Urinary bladder (tissue), 4 donors: ENCODE results near the gene BAZ2A. TPM values are rescaled to one million over a fixed set of nuclear protein-coding genes. Genes with fewer than 3 reads are reported as not detected.

Source experiments
- DNase-seq: peaks from one replicate; pipeline ENCODE4 v3.0.0-alpha.2; 2015; ENCODE audit errors: extremely low spot score
- H3K27ac ChIP-seq: one replicate; pipeline ENCODE4 v1.5.1; 2013; ENCODE audit warnings: low read depth, mild to moderate bottlenecking, moderate library complexity
- H3K36me3 ChIP-seq: one replicate; pipeline ENCODE4 v1.6.1; 2013; ENCODE audit warnings: mild to moderate bottlenecking, moderate library complexity; ENCODE audit not compliant: insufficient read depth
- H3K4me1 ChIP-seq: one replicate; pipeline ENCODE4 v1.6.1; 2013; ENCODE audit warnings: mild to moderate bottlenecking, moderate library complexity; ENCODE audit not compliant: insufficient read depth
- H3K4me3 ChIP-seq: one replicate; pipeline ENCODE4 v1.5.1; 2013; ENCODE audit warnings: low read depth, low read length
- WGBS: extraction: QIAGEN DNeasy Blood & Tissue Kit; methylation state at CpG from one replicate; pipeline ENCODE4 v1.1.7; 2013; 5-methylcytosine and 5-hydroxymethylcytosine counted together
- polyA plus RNA-seq: library from polyadenylated mRNA; stranded (reverse); fragments of 200-250 nt; gene quantifications from one replicate; pipeline ENCODE4 v1.2.3, GENCODE V29; 2013
- total RNA-seq: library from RNA; depleted of rRNA; stranded (reverse); fragments of >200 nt; gene quantifications from one replicate; pipeline ENCODE4 v1.2.3, GENCODE V29; 2014
- donor health status: healthy with polysubstance abuse.
- donor health status: healthy.

Gene BAZ2A
- total and polyA plus RNA-seq, 2 donors = 27.4 to 30.9 TPM

DNA sequence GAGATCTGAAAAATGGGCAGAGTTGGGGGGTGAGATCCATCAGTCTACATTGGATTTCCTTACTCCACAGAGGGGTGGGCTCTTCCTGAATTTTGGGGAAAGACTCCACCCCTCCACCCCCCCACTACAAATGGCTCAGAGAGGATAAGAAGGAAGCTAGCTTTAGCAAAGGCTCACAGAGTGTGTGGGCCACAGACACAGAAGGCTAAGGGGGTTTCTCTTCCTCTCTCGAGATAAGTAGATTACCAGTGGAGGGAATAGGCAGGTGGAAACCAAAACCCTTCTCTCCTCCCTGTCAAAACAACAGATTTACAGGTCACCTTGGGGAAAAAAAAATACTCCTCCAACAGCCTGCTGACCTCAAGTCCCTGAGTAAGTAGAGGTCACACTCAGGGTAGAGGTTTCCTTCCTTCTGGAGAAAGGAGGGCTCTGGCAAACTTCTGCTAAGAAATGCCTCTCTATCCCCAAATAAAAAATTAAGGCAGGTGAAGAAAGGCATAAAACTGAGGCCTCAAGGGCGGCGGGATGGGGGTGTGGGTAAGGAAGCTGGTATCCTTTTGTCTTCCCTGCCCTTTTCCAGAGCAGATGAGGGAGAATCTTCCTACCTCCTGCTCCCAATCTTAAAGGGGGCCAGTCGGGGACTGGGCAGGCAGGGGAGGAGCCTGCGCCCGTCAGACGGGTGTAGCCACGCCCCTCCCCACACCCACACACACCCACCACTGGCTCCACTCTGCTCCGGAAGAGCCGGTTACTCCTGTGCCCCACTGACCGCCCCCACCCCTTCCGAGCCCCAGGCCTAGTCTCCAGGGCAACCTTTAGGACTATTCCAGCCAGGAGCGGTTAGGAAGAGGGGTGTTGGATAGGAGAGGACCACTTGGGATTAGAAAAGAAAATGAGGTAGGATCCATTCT is 1.9 kb upstream of the BAZ2A start:
- 6% methylated on average over 13 of the region's 13 CpGs for WGBS
- Histone ChIP-seq H3K36me3 (no peaks in the 10 kb centered on the region), H3K4me3 (peak overlapping the region; percentile 19), H3K4me1 (no peaks in the 10 kb centered on the region), H3K27ac (peak overlapping the region; percentile 42)
- DNase-seq = no peak

DNA sequence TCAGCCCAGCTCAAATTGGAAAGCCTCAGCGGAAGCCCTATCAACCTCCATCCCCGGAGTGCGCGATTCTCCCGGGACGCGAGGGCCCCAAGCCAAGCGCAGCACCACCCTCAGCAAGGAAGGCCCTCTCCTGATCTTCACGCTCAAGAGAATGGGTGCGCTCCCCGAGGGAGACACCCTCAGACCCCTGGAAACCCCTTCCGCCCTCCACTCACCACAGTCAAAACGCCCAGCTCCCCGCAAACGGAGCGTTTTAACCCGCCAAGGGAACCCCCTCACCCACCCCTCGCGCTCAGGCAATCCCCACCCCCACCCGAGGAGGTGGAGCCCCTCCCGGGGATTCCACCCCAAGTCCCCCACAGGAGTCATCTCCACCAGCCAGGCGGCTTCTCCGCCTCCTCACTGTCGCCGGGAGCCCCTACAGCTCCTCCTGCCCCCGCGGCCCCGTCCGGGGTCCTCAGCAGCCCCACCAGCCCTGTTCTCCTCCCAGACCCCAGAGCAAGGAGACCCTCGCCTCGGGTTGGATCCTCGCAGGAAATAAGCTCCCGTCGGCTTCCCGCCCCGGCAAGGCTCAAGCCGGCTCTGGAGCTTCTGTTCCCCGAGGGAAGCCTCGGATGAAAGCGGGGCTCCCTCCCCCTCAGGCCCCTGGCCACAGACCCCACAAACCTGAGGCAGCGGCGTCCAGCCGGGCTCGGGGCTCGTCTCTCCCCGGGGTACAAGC is 507 bp downstream of the BAZ2A start:
- under 1% methylated on average over 46 of the region's 46 CpGs for WGBS
- no peak for DNase-seq
- H3K27ac ChIP-seq = peak overlapping the region; percentile 88
- no peaks in the 10 kb centered on the region for H3K36me3 ChIP-seq
- H3K4me1 ChIP-seq = no peaks in the 10 kb centered on the region
- H3K4me3 ChIP-seq = peak overlapping the region; percentile 100

DNA sequence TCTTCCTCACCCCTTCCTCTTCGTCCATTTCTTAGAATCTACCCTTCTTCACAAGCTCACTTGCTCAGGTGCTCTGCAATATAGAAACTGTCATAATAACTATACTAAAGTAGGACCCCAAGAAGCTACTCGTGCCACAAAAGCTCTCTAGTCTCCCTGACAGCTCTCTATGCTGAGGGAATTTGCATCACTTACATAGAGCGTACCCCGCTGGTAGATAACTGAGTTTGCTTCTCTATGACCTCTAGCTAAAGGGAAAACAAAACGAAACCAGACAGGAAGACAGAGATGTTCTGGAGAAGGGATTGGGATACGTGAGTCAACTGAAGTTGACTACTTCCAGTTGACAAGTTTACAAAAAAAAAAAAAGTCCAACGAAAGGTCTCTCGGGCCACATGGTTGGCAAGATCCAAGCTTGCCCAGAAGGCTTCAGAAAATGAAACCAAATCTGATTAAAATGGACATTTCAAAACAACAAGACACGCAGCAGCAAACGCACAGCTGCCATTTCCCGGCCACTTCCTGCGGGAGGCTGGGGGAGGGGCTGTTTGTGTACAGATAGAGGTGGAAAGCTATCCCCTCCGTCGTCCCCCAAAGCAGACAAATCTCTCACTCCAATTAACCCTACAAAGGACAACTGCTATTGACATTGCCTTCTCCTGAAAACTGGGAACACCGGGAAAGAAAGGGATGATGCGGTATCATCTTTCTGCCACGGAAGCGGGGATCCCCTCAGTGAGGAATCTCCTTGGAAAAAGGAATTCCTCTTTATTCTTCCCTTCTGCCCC is 1.3 kb downstream of the BAZ2A start:
- peak overlapping the region; percentile 88 for H3K27ac ChIP-seq
- H3K36me3 ChIP-seq = no peaks in the 10 kb centered on the region
- H3K4me1 ChIP-seq = no peaks in the 10 kb centered on the region
- peak overlapping the region; percentile 100 for H3K4me3 ChIP-seq
- DNase-seq = no peak
- under 1% methylated on average over 18 of the region's 18 CpGs for WGBS

DNA sequence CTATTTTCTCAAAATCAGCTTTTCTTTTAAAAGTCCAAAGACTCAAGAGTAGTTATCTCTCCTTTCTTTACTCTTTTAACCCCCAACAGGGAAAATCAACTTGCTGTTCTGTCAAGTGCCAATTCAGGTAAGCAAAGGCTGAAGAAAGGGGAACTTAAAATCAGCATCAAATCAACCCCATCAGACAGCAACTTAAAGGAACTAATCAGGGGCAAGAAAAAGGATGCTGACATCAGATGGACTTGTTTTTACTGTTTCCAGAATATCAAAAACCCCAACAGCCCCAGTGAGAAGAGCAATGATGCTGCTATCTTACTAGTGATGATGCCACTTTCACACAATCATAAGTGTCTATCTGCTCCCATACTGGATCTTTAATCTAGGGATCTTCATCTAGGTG is 3.4 kb downstream of the BAZ2A start:
- DNase-seq = no peak
- H3K4me1 ChIP-seq = no peaks in the 10 kb centered on the region
- no peak overlapping the region for H3K27ac ChIP-seq
- no peaks in the 10 kb centered on the region for H3K36me3 ChIP-seq
- no peak overlapping the region for H3K4me3 ChIP-seq

DNA sequence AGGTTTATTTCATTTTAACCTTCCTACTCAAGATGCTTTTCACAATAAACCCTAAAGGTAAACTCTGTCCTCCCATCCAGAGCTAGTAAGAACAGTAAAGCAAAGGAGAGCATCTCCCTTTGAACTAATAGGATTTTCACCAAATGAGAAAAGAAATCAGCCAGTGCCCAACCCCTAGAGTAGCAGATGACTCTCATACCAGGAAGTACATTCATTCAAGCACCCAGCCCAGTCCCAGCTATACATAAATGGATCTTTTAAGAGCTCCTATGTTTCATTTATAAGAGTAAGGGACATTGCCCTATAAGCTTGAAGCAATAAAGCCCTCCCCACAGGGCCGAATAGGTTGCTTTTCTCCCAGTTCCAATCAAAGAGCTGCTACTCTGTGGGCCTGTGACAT is 7.6 kb downstream of the BAZ2A start:
- H3K27ac ChIP-seq = no peak overlapping the region
- no peaks in the 10 kb centered on the region for H3K36me3 ChIP-seq
- no peak overlapping the region for H3K4me3 ChIP-seq
- no peaks in the 10 kb centered on the region for H3K4me1 ChIP-seq
- WGBS = 88% methylated on average over 1 of the region's 1 CpG
- no peak for DNase-seq

DNA sequence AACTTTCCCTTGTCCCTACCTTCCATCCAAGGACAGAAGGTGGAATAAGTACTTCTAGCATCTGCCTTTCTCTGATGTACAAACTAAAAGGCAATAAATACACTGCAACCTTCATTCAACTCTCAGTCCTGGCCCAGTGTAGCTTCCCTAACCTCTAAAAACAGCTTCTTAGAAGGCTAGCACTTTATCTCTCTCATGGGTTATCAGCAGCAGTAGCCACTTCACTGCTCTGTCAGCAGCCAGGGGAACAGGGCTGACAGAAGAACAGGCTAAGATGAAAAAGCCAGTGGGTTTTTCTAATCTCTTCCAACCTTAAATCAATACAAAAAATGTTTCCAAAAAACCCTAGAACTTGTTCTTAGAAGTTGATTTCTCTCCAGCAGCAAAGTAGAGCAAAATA is 13.2 kb downstream of the BAZ2A start:
- H3K27ac ChIP-seq = no peak overlapping the region
- H3K4me1 ChIP-seq = no peaks in the 10 kb centered on the region
- DNase-seq = no peak
- H3K36me3 ChIP-seq = peaks cover 9% of the 10 kb centered on the region
- no peak overlapping the region for H3K4me3 ChIP-seq

DNA sequence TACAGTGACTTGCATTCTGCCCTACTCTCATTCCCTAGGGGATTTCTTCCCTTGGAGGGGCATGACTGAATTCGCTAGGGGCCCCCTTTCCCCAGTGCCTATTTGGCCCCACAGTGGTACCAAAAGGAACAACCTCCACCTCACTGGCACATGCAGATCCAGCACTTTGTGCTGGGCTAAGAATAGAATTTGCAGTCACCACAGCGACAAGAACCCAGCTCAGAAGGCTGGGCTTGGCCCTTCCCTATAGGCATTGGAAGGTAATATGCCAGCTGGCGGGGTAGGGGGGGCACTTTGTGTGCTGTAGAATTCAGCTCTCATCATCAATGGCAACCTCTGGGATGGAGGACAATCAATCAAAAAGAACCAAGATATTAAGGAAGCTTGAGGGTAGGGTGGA is 13.9 kb downstream of the BAZ2A start:
- Histone ChIP-seq H3K36me3 (peaks cover 9% of the 10 kb centered on the region), H3K4me1 (no peaks in the 10 kb centered on the region), H3K4me3 (no peak overlapping the region), H3K27ac (no peak overlapping the region)
- DNase-seq = no peak
- WGBS = 92% methylated on average over 3 of the region's 3 CpGs

DNA sequence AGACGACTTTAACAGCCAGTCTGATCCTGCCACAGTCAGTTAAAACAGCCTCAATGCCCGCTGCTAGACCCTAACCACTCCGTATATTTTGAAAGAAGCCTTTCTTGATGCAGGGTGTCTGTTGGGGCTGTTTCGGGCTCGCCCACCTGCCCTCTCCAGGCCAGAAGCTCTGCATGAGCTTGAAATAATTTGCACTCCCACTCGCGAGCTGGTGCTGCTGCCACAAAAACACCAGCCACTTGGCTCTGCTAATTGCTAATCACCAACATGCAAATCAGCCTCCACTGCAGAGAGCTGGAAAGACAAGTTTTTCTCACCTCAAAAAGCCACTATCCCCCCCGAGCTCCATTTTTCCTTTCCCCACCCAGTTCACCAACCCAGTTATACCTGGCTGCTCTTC is 15.5 kb downstream of the BAZ2A start:
- WGBS = 87% methylated on average over 8 of the region's 8 CpGs
- H3K36me3 ChIP-seq = peaks cover 12% of the 10 kb centered on the region
- H3K4me3 ChIP-seq = no peak overlapping the region
- DNase-seq = no peak
- no peaks in the 10 kb centered on the region for H3K4me1 ChIP-seq
- no peak overlapping the region for H3K27ac ChIP-seq

DNA sequence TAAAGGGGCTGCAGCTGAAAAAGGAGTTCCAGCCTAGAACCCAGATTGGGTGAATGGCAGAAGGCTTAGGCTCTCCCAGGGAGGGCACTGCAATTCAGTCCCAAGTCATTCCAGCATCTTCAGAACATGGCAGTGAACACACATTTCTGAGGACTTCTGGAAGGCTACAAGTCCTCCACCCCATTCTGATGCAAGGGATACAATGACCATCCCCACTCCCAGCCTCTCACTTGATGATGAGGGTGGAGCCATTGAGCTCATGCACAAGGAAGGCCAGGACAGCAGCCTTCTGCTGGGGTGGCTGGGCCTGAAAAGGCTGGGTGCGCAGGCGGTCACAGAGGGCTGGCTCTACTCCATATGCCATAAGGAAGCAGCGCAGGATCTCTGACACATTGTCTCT is 25.8 kb downstream of the BAZ2A start:
- Histone ChIP-seq H3K4me3 (no peak overlapping the region), H3K27ac (no peak overlapping the region), H3K4me1 (no peaks in the 10 kb centered on the region), H3K36me3 (peaks cover 14% of the 10 kb centered on the region)
- 95% methylated on average over 3 of the region's 3 CpGs for WGBS
- no peak for DNase-seq

DNA sequence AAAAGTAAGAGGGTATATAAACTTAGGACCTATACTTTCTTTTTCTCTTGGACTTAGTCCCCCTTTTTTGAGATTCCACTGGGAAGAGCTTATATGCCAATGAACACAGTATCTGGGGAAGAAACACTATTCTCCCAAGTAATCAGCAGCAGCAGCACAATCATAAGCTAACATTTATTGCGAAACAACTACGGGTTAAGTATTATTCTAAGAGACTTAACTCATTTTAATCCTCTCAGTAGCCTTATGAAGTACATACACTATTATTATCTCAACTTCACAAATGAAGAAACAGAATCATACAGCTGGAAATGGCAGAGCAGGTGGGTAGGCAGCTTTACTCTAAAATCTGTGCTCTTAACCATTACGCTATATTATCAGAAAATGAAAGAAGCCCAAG is 27.9 kb downstream of the BAZ2A start:
- WGBS = 80% methylated on average over 3 of the region's 3 CpGs
- Histone ChIP-seq H3K4me3 (no peak overlapping the region), H3K27ac (no peak overlapping the region), H3K36me3 (peaks cover 14% of the 10 kb centered on the region), H3K4me1 (no peaks in the 10 kb centered on the region)
- no peak for DNase-seq

DNA sequence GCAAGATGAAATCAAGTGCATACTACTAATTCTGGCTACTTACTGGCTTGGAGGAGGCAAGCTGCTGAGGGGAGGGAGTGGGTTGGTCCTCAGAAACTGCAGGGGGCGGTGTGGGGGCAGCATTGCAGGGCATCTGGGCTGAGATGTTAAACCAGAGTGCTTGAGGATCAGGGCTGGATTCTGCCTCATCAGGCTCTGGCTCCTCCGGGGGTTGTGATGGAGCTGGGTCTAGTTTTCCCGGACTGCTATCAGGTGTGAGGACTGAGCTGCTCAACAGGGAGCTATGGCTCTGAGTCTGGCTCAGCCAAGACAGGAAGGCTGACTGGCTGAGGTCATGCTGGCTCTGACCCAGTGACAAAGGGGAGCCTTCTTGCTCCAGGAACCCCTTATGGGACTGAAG is 28.6 kb downstream of the BAZ2A start:
- Histone ChIP-seq H3K4me3 (no peak overlapping the region), H3K36me3 (peaks cover 14% of the 10 kb centered on the region), H3K4me1 (no peaks in the 10 kb centered on the region), H3K27ac (no peak overlapping the region)
- 80% methylated on average over 3 of the region's 3 CpGs for WGBS
- DNase-seq = no peak

DNA sequence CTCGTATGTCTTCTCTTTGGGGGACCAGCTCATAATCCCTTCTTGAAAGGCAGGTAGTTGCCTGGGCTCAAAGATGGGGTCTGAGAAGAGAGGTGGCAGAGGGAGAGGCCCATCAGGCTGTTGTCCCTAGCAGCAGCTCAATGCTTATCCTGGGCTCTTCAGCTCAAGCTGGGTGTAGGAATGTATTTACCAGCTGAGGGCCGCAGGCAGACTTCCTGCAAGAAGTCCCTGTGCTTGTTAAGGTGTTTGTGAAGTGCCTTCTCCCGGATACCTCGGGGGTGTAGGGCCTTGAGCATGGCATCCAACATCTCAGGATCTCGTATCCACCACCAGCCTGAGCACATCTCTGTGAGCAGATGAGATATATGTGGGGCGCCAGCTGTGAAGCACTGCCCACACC is 29.4 kb downstream of the BAZ2A start:
- WGBS = 88% methylated on average over 6 of the region's 6 CpGs
- Histone ChIP-seq H3K27ac (no peak overlapping the region), H3K4me1 (no peaks in the 10 kb centered on the region), H3K4me3 (no peak overlapping the region), H3K36me3 (peaks cover 13% of the 10 kb centered on the region)
- DNase-seq = no peak

DNA sequence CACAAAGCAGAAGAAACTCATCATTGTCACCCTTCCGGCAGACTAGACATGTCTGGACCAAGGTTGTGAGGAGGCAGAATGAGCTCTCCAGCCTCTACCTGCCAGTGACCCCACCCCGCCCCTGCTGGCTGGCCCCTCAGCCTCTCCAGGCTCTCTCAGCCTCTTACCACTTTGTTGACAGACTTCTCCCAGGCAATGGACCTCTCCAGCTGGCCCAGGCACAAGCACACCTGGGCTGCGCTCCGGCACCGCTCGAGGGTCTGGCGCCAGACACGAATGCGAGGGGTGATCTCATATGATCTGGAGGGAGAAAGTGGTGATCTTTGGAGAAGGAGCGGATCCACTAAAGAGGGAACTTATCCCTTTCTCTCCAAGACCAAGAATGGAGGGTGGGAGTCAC is 30.3 kb downstream of the BAZ2A start:
- Histone ChIP-seq H3K4me1 (no peaks in the 10 kb centered on the region), H3K4me3 (no peak overlapping the region), H3K36me3 (peaks cover 11% of the 10 kb centered on the region), H3K27ac (no peak overlapping the region)
- WGBS = 96% methylated on average over 10 of the region's 10 CpGs
- no peak for DNase-seq
